Measurements from ENCODE around the gene PIK3AP1.

PIK3AP1 gene

DNA sequence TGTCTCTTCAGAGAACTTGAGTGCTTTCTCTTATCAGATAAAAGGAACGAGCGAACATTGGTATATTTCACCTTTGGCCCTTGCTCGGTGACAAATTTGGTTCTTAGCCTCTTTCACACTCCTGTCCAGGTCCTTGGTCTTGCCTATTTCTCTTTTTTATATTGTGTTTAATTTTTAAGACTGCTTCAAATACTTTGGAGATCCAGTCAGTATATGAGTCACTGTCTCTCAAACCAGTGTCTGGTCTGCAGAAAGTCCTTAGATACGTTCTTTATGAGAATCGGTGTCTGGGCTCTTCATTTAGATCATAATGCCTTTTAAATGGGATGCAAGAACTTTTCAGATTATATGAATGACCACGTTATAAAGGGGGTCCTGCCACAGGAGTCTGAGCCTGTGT, 55.0 kb downstream of the PIK3AP1 start:
- no peaks in the 10 kb centered on the region for H3K9me3 ChIP-seq (ENCODE audit: low read depth, low read length)
- H3K9ac ChIP-seq (ENCODE audit: insufficient read length): no peak overlapping the region
- TF ChIP-seq FOXP2 (optimal IDR thresholded peaks at IDR 0.05; ENCODE audit: control extremely low read depth, extremely low read length, insufficient read depth) (no peak), POLR2AphosphoS5 (IDR thresholded peaks at IDR 0.05; ENCODE audit: borderline replicate concordance, low read depth, low read length) (no peak), EZH2 (IDR thresholded peaks at IDR 0.05) (no peak)
- no peak overlapping the region for H3K27ac ChIP-seq
- no peak overlapping the region for H3K4me3 ChIP-seq
- no peaks in the 10 kb centered on the region for H3K36me3 ChIP-seq (ENCODE audit: insufficient read depth, low read length)
- DNase-seq (ENCODE audit: low read depth, low spot score): no peak

DNA sequence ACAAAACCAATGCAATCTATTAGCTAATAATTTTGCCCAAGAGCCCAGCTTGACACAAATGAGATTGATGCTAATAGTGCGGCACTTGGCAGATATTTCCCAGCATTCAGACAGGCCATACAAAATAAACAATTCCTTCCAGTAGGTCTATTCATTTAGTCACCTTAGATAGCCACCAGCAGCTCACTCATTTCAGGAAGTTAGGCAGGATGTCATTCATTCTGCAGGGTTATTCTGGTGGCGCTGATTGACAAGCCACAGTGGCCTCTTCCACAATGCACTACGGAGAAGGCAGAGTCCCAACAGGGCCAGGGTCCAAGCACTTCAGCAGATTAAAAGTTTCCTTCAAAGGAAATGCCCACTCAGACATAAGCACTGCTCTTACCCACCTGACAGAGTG, 55.8 kb downstream of the PIK3AP1 start:
- no peaks in the 10 kb centered on the region for H3K9me3 ChIP-seq (ENCODE audit: low read depth, low read length)
- no peak for DNase-seq (ENCODE audit: low read depth, low spot score)

DNA sequence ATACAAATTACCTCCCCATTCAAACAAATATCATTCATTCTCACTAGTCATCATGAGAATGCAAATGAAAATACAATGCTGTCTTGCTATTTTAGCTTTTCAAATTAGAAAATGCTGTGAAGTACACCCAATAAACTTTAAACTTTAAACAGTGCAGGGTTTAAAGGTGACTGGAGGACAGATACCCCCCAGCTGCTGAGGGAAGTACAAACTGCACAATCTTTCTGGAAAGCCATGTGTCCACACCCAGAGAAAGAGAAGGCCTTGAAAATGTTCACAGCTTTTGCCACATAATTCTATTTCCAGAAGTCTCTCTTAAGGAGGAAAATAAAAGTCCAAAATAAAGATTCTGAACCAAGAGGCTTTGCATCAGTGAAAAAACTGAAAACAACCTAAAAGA, 56.5 kb downstream of the PIK3AP1 start:
- H3K36me3 ChIP-seq (ENCODE audit: insufficient read depth, low read length): no peaks in the 10 kb centered on the region
- no peak overlapping the region for H3K9ac ChIP-seq (ENCODE audit: insufficient read length)
- H3K27ac ChIP-seq: no peak overlapping the region
- H3K9me3 ChIP-seq (ENCODE audit: low read depth, low read length): no peaks in the 10 kb centered on the region
- H3K4me3 ChIP-seq: no peak overlapping the region
- no peak for DNase-seq (ENCODE audit: low read depth, low spot score)
- TF ChIP-seq POLR2AphosphoS5 (IDR thresholded peaks at IDR 0.05; ENCODE audit: borderline replicate concordance, low read depth, low read length) (no peak), EZH2 (IDR thresholded peaks at IDR 0.05) (no peak), FOXP2 (optimal IDR thresholded peaks at IDR 0.05; ENCODE audit: control extremely low read depth, extremely low read length, insufficient read depth) (no peak)

More for the DNA sequence above, 55.8 kb downstream of the PIK3AP1 start:
- no peak overlapping the region for H3K4me3 ChIP-seq
- no peaks in the 10 kb centered on the region for H3K36me3 ChIP-seq (ENCODE audit: insufficient read depth, low read length)
- TF ChIP-seq FOXP2 (optimal IDR thresholded peaks at IDR 0.05; ENCODE audit: control extremely low read depth, extremely low read length, insufficient read depth) (no peak), EZH2 (IDR thresholded peaks at IDR 0.05) (no peak), POLR2AphosphoS5 (IDR thresholded peaks at IDR 0.05; ENCODE audit: borderline replicate concordance, low read depth, low read length) (no peak)
- H3K27ac ChIP-seq: no peak overlapping the region
- H3K9ac ChIP-seq (ENCODE audit: insufficient read length): no peak overlapping the region

DNA sequence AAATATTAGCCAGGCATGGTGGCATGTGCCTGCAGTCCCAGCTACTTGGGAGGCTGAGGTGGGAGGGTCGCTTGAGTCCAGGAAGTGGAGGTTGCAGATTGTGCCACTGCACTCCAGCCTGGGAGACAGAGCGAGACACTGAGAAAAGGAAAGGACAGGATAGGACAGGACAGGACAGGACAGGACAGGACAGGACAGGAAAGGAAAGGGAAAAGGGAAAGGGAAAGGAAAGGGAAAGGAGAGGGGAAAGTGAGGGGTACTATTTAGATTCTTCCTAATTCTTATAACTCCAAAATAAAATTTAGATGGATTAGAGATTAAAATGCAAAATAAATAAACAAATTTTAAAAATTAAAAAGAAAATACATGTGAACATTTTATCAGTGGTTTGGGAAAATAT, 58.7 kb downstream of the PIK3AP1 start:
- no peaks in the 10 kb centered on the region for H3K36me3 ChIP-seq (ENCODE audit: insufficient read depth, low read length)
- TF ChIP-seq FOXP2 (optimal IDR thresholded peaks at IDR 0.05; ENCODE audit: control extremely low read depth, extremely low read length, insufficient read depth) (no peak), EZH2 (IDR thresholded peaks at IDR 0.05) (no peak), POLR2AphosphoS5 (IDR thresholded peaks at IDR 0.05; ENCODE audit: borderline replicate concordance, low read depth, low read length) (no peak)
- H3K9ac ChIP-seq (ENCODE audit: insufficient read length): no peak overlapping the region
- no peaks in the 10 kb centered on the region for H3K9me3 ChIP-seq (ENCODE audit: low read depth, low read length)
- DNase-seq (ENCODE audit: low read depth, low spot score): no peak
- no peak overlapping the region for H3K27ac ChIP-seq
- no peak overlapping the region for H3K4me3 ChIP-seq

DNA sequence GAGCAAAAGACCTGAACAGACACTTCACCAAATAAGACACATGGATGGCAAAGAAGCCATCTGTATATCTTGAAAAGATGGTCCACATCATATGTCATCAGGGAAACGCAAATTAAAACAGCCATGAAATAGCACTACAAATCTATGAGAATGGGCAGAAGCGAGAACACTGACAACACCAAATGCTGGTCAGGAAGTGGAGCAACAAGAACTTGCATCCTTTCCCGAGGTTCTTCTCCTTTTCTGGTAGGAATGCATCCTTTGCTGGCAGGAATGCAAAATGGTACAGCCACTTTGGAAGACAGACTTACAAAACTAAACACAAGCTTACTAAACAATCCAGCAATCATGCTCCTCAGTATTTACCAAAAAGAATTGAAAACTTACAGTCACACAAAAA, 60.0 kb downstream of the PIK3AP1 start:
- Histone ChIP-seq H3K36me3 (ENCODE audit: insufficient read depth, low read length) (no peaks in the 10 kb centered on the region), H3K4me3 (no peak overlapping the region), H3K9me3 (ENCODE audit: low read depth, low read length) (no peaks in the 10 kb centered on the region), H3K9ac (ENCODE audit: insufficient read length) (no peak overlapping the region), H3K27ac (no peak overlapping the region)
- no peak for DNase-seq (ENCODE audit: low read depth, low spot score)
- TF ChIP-seq EZH2 (IDR thresholded peaks at IDR 0.05): no peak
- no peak for TF ChIP-seq FOXP2 (optimal IDR thresholded peaks at IDR 0.05; ENCODE audit: control extremely low read depth, extremely low read length, insufficient read depth)
- no peak for TF ChIP-seq POLR2AphosphoS5 (IDR thresholded peaks at IDR 0.05; ENCODE audit: borderline replicate concordance, low read depth, low read length)

DNA sequence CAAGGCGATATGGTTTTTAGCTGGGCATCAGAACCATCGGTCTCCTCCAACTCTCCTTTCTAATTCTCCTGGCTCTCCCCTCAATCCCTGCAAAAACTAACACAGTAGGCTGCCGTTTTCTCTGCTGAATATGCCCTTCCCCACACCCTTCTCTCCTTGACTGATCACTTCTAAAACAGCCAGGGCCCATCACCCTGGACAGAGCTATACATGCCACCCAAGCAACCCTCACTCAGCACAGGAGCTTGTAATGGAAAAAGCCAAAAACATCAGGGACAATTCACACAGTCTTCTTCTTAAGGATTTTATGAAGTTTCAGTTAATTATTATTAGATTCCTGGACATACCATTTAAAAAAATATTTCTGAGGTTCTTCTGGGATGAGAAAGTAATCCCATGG, 61.5 kb downstream of the PIK3AP1 start:
- H3K27ac ChIP-seq: no peak overlapping the region
- no peak overlapping the region for H3K9ac ChIP-seq (ENCODE audit: insufficient read length)
- DNase-seq (ENCODE audit: low read depth, low spot score): no peak
- no peak overlapping the region for H3K4me3 ChIP-seq
- TF ChIP-seq FOXP2 (optimal IDR thresholded peaks at IDR 0.05; ENCODE audit: control extremely low read depth, extremely low read length, insufficient read depth): no peak
- no peak for TF ChIP-seq POLR2AphosphoS5 (IDR thresholded peaks at IDR 0.05; ENCODE audit: borderline replicate concordance, low read depth, low read length)
- TF ChIP-seq EZH2 (IDR thresholded peaks at IDR 0.05): no peak
- no peaks in the 10 kb centered on the region for H3K9me3 ChIP-seq (ENCODE audit: low read depth, low read length)
- no peaks in the 10 kb centered on the region for H3K36me3 ChIP-seq (ENCODE audit: insufficient read depth, low read length)

DNA sequence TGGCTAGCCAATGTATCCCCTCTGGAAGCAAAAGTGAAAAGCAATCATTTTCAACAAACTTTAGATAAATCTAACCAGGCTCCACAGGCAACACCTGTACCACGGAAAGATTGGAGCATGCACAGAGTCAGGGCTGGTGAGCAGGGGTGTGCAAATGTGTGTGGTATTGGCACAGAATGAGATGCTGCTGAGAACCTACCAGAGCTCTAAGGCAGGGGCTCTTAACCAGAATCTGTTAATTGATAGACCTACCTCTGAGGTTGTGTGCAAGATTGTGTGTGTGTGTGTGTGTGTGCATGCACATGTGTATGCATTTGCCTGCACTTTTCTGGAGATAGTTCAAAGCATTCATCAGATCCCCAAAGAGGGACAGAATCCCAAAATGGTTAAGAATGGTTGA, 62.9 kb downstream of the PIK3AP1 start:
- H3K9ac ChIP-seq (ENCODE audit: insufficient read length): no peak overlapping the region
- no peak for TF ChIP-seq EZH2 (IDR thresholded peaks at IDR 0.05)
- TF ChIP-seq FOXP2 (optimal IDR thresholded peaks at IDR 0.05; ENCODE audit: control extremely low read depth, extremely low read length, insufficient read depth): no peak
- TF ChIP-seq POLR2AphosphoS5 (IDR thresholded peaks at IDR 0.05; ENCODE audit: borderline replicate concordance, low read depth, low read length): no peak
- no peaks in the 10 kb centered on the region for H3K36me3 ChIP-seq (ENCODE audit: insufficient read depth, low read length)
- no peaks in the 10 kb centered on the region for H3K9me3 ChIP-seq (ENCODE audit: low read depth, low read length)
- DNase-seq (ENCODE audit: low read depth, low spot score): no peak
- H3K4me3 ChIP-seq: no peak overlapping the region
- no peak overlapping the region for H3K27ac ChIP-seq

DNA sequence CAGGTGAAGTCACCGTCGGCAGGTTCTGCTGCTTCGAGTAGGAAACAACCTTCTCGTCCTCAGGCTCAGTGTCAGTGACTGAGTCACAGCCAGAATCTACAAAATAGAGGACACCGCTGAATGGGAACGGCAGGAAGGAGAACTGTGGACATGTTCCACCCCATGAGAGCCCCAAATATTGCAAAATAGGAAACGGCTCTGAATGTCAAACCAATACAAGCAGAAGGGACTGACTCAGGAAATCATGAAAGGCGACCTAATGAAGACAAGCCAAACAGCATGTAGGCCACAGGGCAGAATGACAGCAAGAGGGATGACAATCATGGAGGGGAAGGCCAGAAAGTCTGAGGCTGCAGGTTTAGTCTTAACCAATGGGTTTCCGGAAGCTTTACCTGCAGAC, 63.5 kb downstream of the PIK3AP1 start:
- H3K27ac ChIP-seq: no peak overlapping the region
- no peak for DNase-seq (ENCODE audit: low read depth, low spot score)
- no peaks in the 10 kb centered on the region for H3K36me3 ChIP-seq (ENCODE audit: insufficient read depth, low read length)
- no peaks in the 10 kb centered on the region for H3K9me3 ChIP-seq (ENCODE audit: low read depth, low read length)
- TF ChIP-seq POLR2AphosphoS5 (IDR thresholded peaks at IDR 0.05; ENCODE audit: borderline replicate concordance, low read depth, low read length): no peak
- TF ChIP-seq EZH2 (IDR thresholded peaks at IDR 0.05): no peak
- TF ChIP-seq FOXP2 (optimal IDR thresholded peaks at IDR 0.05; ENCODE audit: control extremely low read depth, extremely low read length, insufficient read depth): no peak
- no peak overlapping the region for H3K4me3 ChIP-seq
- no peak overlapping the region for H3K9ac ChIP-seq (ENCODE audit: insufficient read length)

DNA sequence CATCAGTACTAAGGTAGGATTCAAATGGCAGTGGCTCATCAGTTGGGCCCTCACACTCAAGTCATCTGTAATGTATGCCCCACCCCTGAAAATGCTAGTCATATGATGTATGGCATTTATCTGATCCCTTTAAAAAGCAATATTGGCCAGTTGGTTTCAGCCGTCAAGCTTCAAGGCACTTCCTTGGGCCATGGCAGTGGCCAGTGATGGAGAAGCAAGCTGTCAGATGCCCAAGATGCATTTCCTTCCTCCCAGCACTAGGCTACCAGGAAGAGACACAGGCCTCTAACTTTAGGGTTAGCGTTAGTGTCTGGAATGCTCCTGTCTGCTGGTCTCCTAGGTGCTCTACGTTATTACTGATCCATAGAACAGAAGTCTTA, 64.1 kb downstream of the PIK3AP1 start:
- no peak overlapping the region for H3K27ac ChIP-seq
- no peak overlapping the region for H3K4me3 ChIP-seq
- no peak for DNase-seq (ENCODE audit: low read depth, low spot score)
- no peaks in the 10 kb centered on the region for H3K9me3 ChIP-seq (ENCODE audit: low read depth, low read length)
- TF ChIP-seq FOXP2 (optimal IDR thresholded peaks at IDR 0.05; ENCODE audit: control extremely low read depth, extremely low read length, insufficient read depth) (no peak), POLR2AphosphoS5 (IDR thresholded peaks at IDR 0.05; ENCODE audit: borderline replicate concordance, low read depth, low read length) (no peak), EZH2 (IDR thresholded peaks at IDR 0.05) (no peak)
- no peaks in the 10 kb centered on the region for H3K36me3 ChIP-seq (ENCODE audit: insufficient read depth, low read length)
- H3K9ac ChIP-seq (ENCODE audit: insufficient read length): no peak overlapping the region

Data from SK-N-MC (cell line).